GM21576 (cell line): ENCODE measurements around the gene ARHGAP24.
A peak's percentile ranks its signal among the peaks of the same experiment; 100 is the strongest.

Experiments used
- ATAC-seq: cut with Tn5 transposase; IDR thresholded peaks from one replicate; pipeline ENCODE4 v1.9.1; 2021; ENCODE audit warnings: mild to moderate bottlenecking, moderate library complexity; ENCODE audit not compliant: unreplicated experiment

Gene ARHGAP24

GRCh38 chr4:85474818-85475630 lies at the start of gene ARHGAP24:
TSS of gene ARHGAP24 (plus strand) at chr4:85475150.
- peak; percentile 86 for ATAC-seq

GRCh38 chr4:85426366-85426765 lies 48.6 kb upstream of the ARHGAP24 start:
- ATAC-seq, result no peak

DNA sequence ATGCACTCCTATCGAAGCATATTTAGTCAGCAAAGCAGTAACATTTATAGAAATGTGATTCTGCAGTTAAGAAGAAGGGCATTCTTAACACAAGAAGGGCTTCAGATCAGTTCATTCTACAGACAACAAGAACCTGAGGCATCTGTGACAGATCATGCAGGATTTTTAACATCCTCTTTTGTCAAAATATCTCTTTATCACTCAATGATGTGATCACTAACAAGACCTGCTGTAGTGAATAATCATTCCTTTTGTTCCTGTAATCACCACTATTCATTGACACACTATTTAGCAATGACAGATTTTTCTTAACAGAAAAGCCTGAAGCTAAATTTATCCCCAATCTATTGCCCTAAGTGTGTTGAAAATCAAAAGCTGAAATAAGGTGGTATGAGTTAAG lies 47.8 kb upstream of the ARHGAP24 start:
- no peak for ATAC-seq

- ATAC-seq, result no peak
These were observed 44.7 kb upstream of the ARHGAP24 start for GRCh38 chr4:85430226-85430625.

DNA sequence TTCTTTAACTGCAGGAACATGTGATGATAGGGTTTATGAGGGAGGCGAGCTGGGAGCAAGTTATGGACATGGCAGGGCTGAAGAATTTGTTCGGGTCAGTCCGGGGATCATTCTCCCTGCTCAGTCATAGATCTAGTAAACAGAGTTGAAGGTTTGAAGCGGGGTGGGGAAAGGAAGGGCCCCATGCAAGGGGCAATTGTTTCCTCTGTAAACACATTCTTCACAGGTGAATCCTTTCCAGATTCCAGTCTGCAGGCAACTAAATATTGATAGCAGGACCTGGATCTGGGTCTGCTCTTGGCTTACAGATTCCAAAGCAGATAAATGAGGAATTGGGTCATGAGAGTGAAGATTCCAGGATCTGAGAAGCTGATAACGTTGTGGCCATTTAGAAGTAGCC lies 44.3 kb upstream of the ARHGAP24 start:
- no peak for ATAC-seq

DNA sequence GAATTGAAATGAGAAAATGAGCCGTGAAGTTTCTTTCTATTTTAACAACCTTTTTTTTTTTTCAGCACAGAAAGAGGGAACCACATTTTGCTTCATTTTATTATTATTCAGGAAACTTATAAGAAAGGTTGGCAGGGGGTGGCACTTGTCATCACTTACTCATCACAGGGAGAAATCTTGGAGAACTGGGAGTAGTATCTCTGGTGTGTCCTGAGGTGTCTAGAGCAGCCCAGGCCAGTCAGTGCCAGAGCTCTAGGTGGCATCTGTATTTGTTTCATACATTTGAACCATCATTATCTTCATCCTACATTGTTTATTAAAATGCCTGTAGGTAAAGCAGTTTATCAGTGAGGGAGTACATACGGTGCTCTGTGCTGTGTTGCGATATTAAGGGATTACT lies 43.8 kb upstream of the ARHGAP24 start:
- no peak for ATAC-seq

GRCh38 chr4:85431881-85432485 lies 43.0 kb upstream of the ARHGAP24 start:
- ATAC-seq, result no peak

DNA sequence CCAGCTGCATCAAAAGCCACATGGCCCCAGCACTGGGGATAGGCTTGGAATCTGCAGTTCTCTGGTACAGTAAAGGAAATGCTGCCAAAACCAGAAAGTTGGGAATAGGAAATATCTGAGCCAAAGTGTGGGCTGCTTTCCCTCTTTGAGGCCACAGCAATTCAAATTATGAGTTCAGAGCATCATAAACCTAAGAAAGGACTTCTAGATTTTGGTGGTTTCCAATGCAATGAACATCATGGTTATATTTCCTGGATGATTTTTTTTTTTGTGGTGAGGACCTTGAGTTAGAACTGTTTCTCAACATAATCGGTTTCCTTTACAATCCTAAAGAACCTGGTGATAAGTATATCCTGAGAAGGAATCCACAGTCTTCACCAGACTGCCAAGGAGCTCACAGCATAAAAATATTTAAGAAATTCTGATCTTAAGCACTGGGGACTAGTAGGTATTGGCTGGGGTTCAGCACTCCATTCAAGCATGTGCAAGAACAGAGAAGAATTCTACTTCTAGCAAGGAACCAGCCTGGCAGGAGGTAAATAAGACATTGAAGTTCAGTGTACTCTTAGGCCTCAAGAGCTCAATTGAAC lies 29.8 kb upstream of the ARHGAP24 start:
- ATAC-seq, result no peak

DNA sequence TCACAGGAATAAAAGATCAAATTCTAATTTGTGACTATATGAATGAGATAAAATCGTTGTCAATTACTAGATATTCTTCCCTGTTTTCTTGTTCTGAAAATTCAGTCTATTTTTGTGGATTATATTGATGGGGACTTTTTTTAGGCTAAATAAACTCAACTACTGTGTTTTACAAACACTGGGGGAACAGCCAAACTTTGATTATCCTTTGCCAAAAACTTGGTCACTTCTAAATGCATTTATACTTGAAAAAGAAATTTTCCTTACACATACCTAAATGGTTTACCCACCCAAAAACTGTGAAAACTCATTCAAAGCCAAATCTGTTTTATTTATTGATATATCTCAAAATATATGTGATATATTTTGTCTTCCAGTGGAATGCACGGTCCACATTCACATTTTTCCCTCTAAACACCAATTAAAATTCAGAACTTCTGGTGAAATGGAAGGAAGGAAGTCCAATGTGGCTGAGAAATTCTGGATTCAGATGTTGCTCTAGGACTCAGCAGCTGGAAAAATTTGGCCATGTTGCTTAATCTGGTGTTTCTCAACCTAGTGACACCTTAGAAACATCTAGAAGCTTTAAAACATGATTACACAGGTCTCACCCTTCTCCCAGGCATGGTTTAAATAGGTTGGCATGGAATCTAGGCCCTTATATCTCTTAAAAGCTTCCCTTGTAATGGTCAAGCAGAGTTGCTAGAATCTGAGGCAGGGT lies 28.6 kb upstream of the ARHGAP24 start:
- ATAC-seq, result no peak

- ATAC-seq, result no peak
These were observed 25.8 kb upstream of the ARHGAP24 start for GRCh38 chr4:85448906-85449890.

- no peak for ATAC-seq
These were observed 22.8 kb upstream of the ARHGAP24 start for GRCh38 chr4:85452058-85452731.

DNA sequence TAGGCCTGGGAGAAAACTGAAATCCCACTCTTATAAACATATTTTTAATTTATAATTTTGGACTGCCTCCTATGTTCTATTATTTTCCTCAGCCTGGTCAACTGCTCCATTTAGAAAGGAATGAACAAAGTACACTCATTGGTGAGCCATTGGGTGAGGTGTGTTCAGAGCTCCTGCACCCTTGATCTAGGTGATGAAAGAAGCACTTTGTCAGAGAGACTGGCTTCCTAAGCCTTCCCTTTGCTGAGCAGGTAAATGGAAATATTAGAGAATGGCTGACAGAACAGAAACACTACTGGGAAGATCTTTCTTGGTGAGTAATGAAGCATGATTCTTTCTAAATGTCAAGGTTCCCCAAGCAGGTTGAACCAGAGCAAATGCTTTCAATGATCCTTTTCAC lies 19.0 kb upstream of the ARHGAP24 start:
- no peak for ATAC-seq

DNA sequence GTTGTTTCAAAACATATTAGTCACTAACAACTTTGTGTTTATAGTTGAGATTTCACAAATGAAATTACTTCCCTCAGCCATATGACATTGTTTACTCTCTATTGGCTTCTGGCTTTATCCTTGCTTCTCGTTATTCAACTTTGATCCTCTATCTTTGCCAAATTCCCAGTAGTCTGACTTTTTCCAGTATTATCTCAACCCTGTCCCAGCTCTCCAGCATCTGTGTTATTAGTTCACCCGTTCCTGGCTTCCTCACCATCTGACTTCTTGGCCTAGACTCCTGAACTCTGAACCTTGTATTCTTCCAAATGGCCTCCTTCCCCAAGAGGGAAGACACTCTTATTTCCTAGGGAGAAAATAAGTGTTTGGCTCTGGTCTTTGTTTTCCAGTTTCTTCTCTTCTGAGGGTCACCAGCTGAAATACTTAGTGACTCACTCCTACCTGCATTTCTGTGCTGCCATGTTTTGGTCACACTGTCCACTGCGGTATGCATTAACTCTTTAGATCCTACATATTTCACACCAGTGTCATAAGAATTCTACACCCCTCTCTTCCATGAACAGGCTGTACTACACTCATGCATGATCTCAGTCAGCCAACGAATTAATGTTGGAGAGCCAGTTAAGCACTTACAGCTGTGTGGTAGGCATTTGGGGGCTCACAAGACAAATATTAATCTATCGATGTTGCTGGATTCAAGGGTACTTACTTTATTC lies 17.0 kb upstream of the ARHGAP24 start:
- ATAC-seq, result no peak

DNA sequence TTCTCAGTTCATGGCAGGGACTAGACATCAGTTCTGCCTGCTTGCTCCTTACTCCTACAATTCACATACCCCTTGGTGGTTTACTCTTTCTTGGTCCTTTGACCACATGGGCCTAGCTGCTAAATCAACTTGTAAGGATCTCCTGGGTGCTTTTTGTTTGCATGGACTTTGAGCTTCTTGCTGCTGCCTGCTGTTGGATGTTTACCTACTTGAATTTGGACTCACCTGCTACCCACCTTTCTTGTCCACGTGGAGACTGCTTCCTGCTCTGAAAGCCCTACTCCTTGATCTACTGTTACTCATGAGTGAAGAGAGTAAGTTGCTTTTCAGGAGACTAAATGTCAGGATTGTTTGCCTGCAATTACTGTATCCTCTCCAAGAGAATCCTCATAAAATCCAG lies 15.2 kb upstream of the ARHGAP24 start:
- no peak for ATAC-seq

DNA sequence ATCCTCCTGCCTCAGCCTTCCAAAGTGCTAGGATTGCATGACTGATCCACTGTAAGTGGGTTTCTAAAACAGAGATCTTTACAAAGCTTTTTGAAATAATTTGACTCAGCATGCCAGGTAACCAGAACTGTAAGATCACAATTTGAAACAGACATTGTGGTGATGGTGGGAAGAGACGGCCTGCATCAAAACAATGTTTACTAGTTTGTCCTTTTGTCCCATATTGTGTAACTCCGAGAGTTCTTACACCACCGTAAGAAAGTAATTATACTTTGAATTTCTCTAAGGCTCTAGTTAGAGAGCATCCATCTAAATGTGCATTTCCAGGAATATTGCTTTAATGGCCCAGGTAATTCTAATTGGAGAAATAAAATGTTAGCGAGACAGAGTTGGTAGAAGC lies 594 bp upstream of the ARHGAP24 start:
- ATAC-seq, result no peak

DNA sequence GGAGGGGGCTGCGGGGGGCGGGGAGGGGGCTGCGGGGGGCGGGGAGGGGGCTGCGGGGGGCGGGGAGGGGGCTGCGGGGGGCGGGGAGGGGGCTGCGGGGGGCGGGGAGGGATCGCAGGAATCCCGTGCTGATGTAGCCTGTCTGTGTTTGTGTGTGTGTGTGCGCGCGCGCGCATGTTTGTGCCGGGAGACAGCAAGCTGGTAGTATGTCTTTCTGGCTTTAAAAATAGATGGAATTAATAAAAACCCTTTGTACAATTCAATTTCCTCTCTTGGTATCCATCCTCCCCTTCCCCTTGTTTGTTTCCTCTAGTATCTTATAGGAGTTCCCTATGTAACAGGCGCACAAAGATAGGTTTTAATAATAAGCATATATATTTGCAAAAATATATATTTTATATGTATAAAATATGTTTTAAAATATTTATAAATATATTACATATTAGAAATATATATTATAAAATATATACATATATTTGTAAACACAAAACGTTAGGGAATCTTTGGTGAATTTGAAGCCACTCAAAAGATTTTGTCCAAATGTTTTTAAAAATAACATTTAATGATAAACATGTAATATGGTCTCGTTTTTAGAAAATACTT lies 782 bp downstream of the ARHGAP24 start:
- no peak for ATAC-seq

DNA sequence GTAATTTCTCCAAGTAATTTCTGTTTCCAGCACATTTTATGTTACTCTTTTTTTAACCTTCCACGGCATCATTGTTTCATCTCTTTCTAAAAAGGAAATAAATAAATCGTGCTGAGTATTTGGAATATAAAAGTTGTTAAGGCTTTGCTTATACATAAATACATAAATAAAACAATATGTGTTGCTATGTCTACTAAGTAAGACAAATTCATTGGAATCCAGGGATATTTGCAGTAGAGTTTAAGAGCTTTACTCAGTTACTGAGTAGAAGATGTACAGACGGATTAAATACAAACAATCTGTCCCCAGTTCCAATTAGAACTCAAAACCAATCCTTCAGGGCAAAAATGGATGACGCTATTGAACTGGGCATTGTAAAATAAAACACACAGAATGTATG lies 1.4 kb downstream of the ARHGAP24 start:
- ATAC-seq, result no peak

DNA sequence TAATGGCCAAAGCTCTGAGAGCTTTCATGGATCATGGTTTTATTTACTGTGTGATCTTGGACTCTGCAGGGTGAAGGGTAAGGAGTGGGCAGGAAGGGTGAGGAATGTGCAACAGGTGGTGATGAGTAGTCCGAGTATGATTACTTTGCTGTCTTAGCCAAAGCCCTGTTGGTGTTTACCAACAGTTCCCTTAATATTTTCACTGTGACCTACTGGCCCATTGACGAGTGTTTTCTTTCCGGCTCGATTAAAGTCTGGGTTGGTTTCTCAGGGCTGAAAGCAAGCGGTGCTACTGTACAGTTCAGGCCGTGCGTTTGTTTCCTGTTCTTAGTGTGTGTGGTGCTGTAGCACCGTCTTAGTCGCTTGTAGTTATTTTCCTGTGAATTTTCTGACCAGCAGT lies 2.6 kb downstream of the ARHGAP24 start:
- peak; percentile 28 for ATAC-seq

GRCh38 chr4:85478576-85478975 lies 3.6 kb downstream of the ARHGAP24 start:
- no peak for ATAC-seq
